IPS-15b (cell line): ENCODE results near the gene ELMO1.

Experiments
- H3K27me3 ChIP-seq: one replicate; pipeline ENCODE4 v1.6.1; 2013; ENCODE audit warnings: low read length; ENCODE audit not compliant: control insufficient read depth, insufficient read depth
- H3K36me3 ChIP-seq: one replicate; pipeline ENCODE4 v1.6.1; 2013; ENCODE audit warnings: low read length; ENCODE audit not compliant: control insufficient read depth, insufficient read depth
- H3K4me1 ChIP-seq: one replicate; pipeline ENCODE4 v1.6.1; 2013; ENCODE audit warnings: mild to moderate bottlenecking, low read length; ENCODE audit not compliant: control insufficient read depth, insufficient read depth
- H3K4me3 ChIP-seq: one replicate; pipeline ENCODE4 v1.5.1; 2013; ENCODE audit warnings: low read depth, low read length
- H3K9ac ChIP-seq: one replicate; pipeline ENCODE4 v1.6.1; 2013; ENCODE audit warnings: low read depth, mild to moderate bottlenecking, low read length
- H3K9me3 ChIP-seq: one replicate; pipeline ENCODE4 v1.6.1; 2013; ENCODE audit warnings: mild to moderate bottlenecking, low read length; ENCODE audit not compliant: control insufficient read depth, insufficient read depth

Gene ELMO1

GRCh38 chr7:37256631-37257030 lies 192.0 kb downstream of the ELMO1 start:
- no peak overlapping the region for H3K4me3 ChIP-seq
- no peak overlapping the region for H3K9ac ChIP-seq
- H3K36me3 ChIP-seq: no peaks in the 10 kb centered on the region
- no peaks in the 10 kb centered on the region for H3K27me3 ChIP-seq
- peaks cover 2% of the 10 kb centered on the region for H3K4me1 ChIP-seq
- no peaks in the 10 kb centered on the region for H3K9me3 ChIP-seq

GRCh38 chr7:37255327-37255944 lies 193.2 kb downstream of the ELMO1 start:
- H3K4me3 ChIP-seq: no peak overlapping the region
- H3K9ac ChIP-seq: no peak overlapping the region
- no peaks in the 10 kb centered on the region for H3K27me3 ChIP-seq
- no peaks in the 10 kb centered on the region for H3K36me3 ChIP-seq
- H3K9me3 ChIP-seq: no peaks in the 10 kb centered on the region
- H3K4me1 ChIP-seq: peaks cover 2% of the 10 kb centered on the region

GRCh38 chr7:37251222-37251621 lies 197.4 kb downstream of the ELMO1 start:
- H3K4me1 ChIP-seq: peaks cover 22% of the 10 kb centered on the region
- H3K9me3 ChIP-seq: no peaks in the 10 kb centered on the region
- no peak overlapping the region for H3K4me3 ChIP-seq
- H3K27me3 ChIP-seq: no peaks in the 10 kb centered on the region
- H3K9ac ChIP-seq: no peak overlapping the region
- H3K36me3 ChIP-seq: no peaks in the 10 kb centered on the region

- peaks cover 22% of the 10 kb centered on the region for H3K4me1 ChIP-seq
- no peak overlapping the region for H3K4me3 ChIP-seq
- no peaks in the 10 kb centered on the region for H3K36me3 ChIP-seq
- no peaks in the 10 kb centered on the region for H3K9me3 ChIP-seq
- no peaks in the 10 kb centered on the region for H3K27me3 ChIP-seq
- H3K9ac ChIP-seq: no peak overlapping the region
Measured at GRCh38 chr7:37249240-37249639, 199.4 kb downstream of the ELMO1 start.

GRCh38 chr7:37248396-37248861 lies 200.2 kb downstream of the ELMO1 start:
- no peaks in the 10 kb centered on the region for H3K36me3 ChIP-seq
- H3K27me3 ChIP-seq: no peaks in the 10 kb centered on the region
- H3K4me3 ChIP-seq: no peak overlapping the region
- peaks cover 22% of the 10 kb centered on the region for H3K4me1 ChIP-seq
- no peak overlapping the region for H3K9ac ChIP-seq
- no peaks in the 10 kb centered on the region for H3K9me3 ChIP-seq

GRCh38 chr7:37247861-37248260 lies 200.8 kb downstream of the ELMO1 start:
- Histone ChIP-seq H3K4me3 (no peak overlapping the region), H3K9ac (peak overlapping the region; percentile 20), H3K9me3 (no peaks in the 10 kb centered on the region)

GRCh38 chr7:37245590-37245989 lies 203.1 kb downstream of the ELMO1 start:
- Histone ChIP-seq H3K36me3 (no peaks in the 10 kb centered on the region), H3K4me1 (peaks cover 22% of the 10 kb centered on the region), H3K4me3 (no peak overlapping the region), H3K27me3 (no peaks in the 10 kb centered on the region), H3K9ac (no peak overlapping the region), H3K9me3 (no peaks in the 10 kb centered on the region)

More at GRCh38 chr7:37247861-37248260, 200.8 kb downstream of the ELMO1 start:
- Histone ChIP-seq H3K27me3 (no peaks in the 10 kb centered on the region), H3K36me3 (no peaks in the 10 kb centered on the region), H3K4me1 (peaks cover 22% of the 10 kb centered on the region)

- no peak overlapping the region for H3K9ac ChIP-seq
- peaks cover 3% of the 10 kb centered on the region for H3K4me1 ChIP-seq
- H3K36me3 ChIP-seq: no peaks in the 10 kb centered on the region
- H3K4me3 ChIP-seq: no peak overlapping the region
- no peaks in the 10 kb centered on the region for H3K9me3 ChIP-seq
- no peaks in the 10 kb centered on the region for H3K27me3 ChIP-seq
Measured at GRCh38 chr7:37236906-37237305, 211.8 kb downstream of the ELMO1 start.

GRCh38 chr7:37235813-37236212 lies 212.9 kb downstream of the ELMO1 start:
- H3K4me1 ChIP-seq: peaks cover 3% of the 10 kb centered on the region
- H3K36me3 ChIP-seq: no peaks in the 10 kb centered on the region
- H3K9me3 ChIP-seq: no peaks in the 10 kb centered on the region
- H3K9ac ChIP-seq: no peak overlapping the region
- no peaks in the 10 kb centered on the region for H3K27me3 ChIP-seq
- H3K4me3 ChIP-seq: no peak overlapping the region

GRCh38 chr7:37234928-37235327 lies 213.7 kb downstream of the ELMO1 start:
- H3K4me1 ChIP-seq: peaks cover 3% of the 10 kb centered on the region
- H3K36me3 ChIP-seq: no peaks in the 10 kb centered on the region

GRCh38 chr7:37234334-37234733 lies 214.3 kb downstream of the ELMO1 start:
- Histone ChIP-seq H3K9ac (no peak overlapping the region), H3K4me3 (no peak overlapping the region), H3K36me3 (no peaks in the 10 kb centered on the region), H3K4me1 (peaks cover 3% of the 10 kb centered on the region), H3K9me3 (no peaks in the 10 kb centered on the region), H3K27me3 (no peaks in the 10 kb centered on the region)

More at GRCh38 chr7:37234928-37235327, 213.7 kb downstream of the ELMO1 start:
- Histone ChIP-seq H3K27me3 (no peaks in the 10 kb centered on the region), H3K9ac (no peak overlapping the region), H3K9me3 (no peaks in the 10 kb centered on the region), H3K4me3 (no peak overlapping the region)

- Histone ChIP-seq H3K36me3 (no peaks in the 10 kb centered on the region), H3K27me3 (no peaks in the 10 kb centered on the region)
Measured at GRCh38 chr7:37231613-37232012, 217.1 kb downstream of the ELMO1 start.

More at GRCh38 chr7:37231613-37232012, 217.1 kb downstream of the ELMO1 start:
- H3K4me1 ChIP-seq: peaks cover 3% of the 10 kb centered on the region
- no peaks in the 10 kb centered on the region for H3K9me3 ChIP-seq
- H3K4me3 ChIP-seq: no peak overlapping the region
- H3K9ac ChIP-seq: no peak overlapping the region
